PC-9 (cell line): ENCODE results near the gene PDK2.

Experiments used
- CTCF ChIP-seq: fragments of 200-600 bp; sonication (generic); conservative IDR thresholded peaks from 2 replicates; pipeline ENCODE4 v1.6.1; 2017; ENCODE audit warnings: mixed run types, antibody characterized with exemption, mild to moderate bottlenecking, moderate library complexity
- EZH2 ChIP-seq: fragments of 200-600 bp; sonication (generic); IDR thresholded peaks from 2 replicates; pipeline ENCODE4 v1.8.0; 2017; ENCODE audit warnings: antibody characterized with exemption, low read depth

GRCh38 chr17:50125420-50125997 is 30.4 kb downstream of the PDK2 start:
- TF ChIP-seq CTCF = no peak
- TF ChIP-seq EZH2 = no peak
